MG63 (cell line): ENCODE results near the gene ESPNL. TPM values are rescaled to one million over a fixed set of nuclear protein-coding genes. Genes with fewer than 3 reads are reported as not detected.
"Not testable (repeated sequence)": the region's sequence is repeated elsewhere in the genome, so short reads cannot be mapped to it uniquely, and the experiment has no call there.

ENCODE experiments used
- DNase-seq: peaks from one replicate; pipeline ENCODE4 v3.0.0-alpha.2; 2020
- H3K27me3 ChIP-seq: fragments of 250-450 bp; sonication (Bioruptor Pico); 2 replicates; pipeline ENCODE4 v1.5.1; 2020; ENCODE audit warnings: mild to moderate bottlenecking, moderate library complexity
- H3K36me3 ChIP-seq: fragments of 250-450 bp; sonication (Bioruptor Pico); 2 replicates; pipeline ENCODE4 v1.5.1; 2020; ENCODE audit warnings: mild to moderate bottlenecking, moderate library complexity
- H3K4me3 ChIP-seq: fragments of 250-450 bp; sonication (Bioruptor Pico); 2 replicates; pipeline ENCODE4 v1.5.1; 2020; ENCODE audit warnings: mild to moderate bottlenecking, moderate library complexity
- H3K9me3 ChIP-seq: fragments of 250-450 bp; sonication (Bioruptor Pico); 2 replicates; pipeline ENCODE4 v1.5.1; 2020; ENCODE audit warnings: mild to moderate bottlenecking, moderate library complexity
- total RNA-seq: library from RNA; depleted of rRNA; stranded (reverse); fragments of >200 nt; shearing (Covaris generic); gene quantifications from 2 replicates; pipeline ENCODE4 v1.2.3, GENCODE V29; 2014; ENCODE audit warnings: low replicate concordance

Gene ESPNL
- total RNA-seq, 1 experiment from 2014 or later: 0.03 TPM

DNA sequence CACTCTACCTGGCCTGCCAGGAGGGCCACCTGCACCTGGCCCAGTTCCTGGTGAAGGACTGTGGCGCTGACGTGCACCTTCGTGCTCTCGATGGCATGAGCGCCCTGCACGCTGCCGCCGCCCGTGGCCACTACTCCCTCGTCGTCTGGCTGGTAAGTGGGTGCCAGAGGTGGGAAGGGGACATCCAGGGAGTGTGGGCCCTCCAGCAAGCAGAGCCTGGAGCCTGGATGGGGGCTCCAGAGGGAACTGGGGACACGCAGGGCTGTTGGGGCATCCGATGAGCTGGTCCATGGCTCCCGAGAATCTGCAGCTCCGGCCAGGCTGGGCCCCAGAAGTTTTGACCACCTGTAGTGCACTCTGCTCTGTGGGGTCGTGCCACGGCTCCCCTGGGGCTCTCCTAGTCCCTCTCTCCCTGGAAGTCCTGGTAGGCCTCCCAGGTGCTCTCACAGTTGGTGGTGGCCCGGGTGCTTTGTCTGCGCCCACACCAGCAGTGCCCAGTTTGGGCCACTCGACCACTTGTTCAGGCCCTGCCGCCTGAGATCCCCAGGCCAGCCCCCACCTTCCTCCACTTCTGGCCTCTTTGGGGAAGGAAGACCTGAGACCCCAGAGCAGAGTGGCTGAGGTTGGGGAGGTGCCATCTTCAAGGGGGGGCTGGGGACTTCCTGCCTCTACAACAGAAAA, 4.7 kb downstream of the ESPNL start:
- H3K27me3 ChIP-seq: no peaks in the 10 kb centered on the region
- DNase-seq: no peak

GRCh38 chr2:238105506-238106338, 5.6 kb downstream of the ESPNL start:
- DNase-seq: no peak
- H3K36me3 ChIP-seq: no peaks in the 10 kb centered on the region
- no peak overlapping the region for H3K4me3 ChIP-seq
- H3K27me3 ChIP-seq: no peaks in the 10 kb centered on the region
- H3K9me3 ChIP-seq: no peaks in the 10 kb centered on the region

More for the DNA sequence above, 4.7 kb downstream of the ESPNL start:
- Histone ChIP-seq H3K9me3 (no peaks in the 10 kb centered on the region), H3K4me3 (no peak overlapping the region), H3K36me3 (no peaks in the 10 kb centered on the region)

GRCh38 chr2:238106339-238106697, 6.2 kb downstream of the ESPNL start:
- H3K36me3 ChIP-seq: no peaks in the 10 kb centered on the region
- no peak overlapping the region for H3K4me3 ChIP-seq
- no peaks in the 10 kb centered on the region for H3K27me3 ChIP-seq
- H3K9me3 ChIP-seq: no peaks in the 10 kb centered on the region
- DNase-seq: no peak

GRCh38 chr2:238106698-238107524, 6.8 kb downstream of the ESPNL start:
- no peak for DNase-seq
- Histone ChIP-seq H3K36me3 (no peaks in the 10 kb centered on the region), H3K27me3 (no peaks in the 10 kb centered on the region), H3K4me3 (no peak overlapping the region), H3K9me3 (no peaks in the 10 kb centered on the region)

DNA sequence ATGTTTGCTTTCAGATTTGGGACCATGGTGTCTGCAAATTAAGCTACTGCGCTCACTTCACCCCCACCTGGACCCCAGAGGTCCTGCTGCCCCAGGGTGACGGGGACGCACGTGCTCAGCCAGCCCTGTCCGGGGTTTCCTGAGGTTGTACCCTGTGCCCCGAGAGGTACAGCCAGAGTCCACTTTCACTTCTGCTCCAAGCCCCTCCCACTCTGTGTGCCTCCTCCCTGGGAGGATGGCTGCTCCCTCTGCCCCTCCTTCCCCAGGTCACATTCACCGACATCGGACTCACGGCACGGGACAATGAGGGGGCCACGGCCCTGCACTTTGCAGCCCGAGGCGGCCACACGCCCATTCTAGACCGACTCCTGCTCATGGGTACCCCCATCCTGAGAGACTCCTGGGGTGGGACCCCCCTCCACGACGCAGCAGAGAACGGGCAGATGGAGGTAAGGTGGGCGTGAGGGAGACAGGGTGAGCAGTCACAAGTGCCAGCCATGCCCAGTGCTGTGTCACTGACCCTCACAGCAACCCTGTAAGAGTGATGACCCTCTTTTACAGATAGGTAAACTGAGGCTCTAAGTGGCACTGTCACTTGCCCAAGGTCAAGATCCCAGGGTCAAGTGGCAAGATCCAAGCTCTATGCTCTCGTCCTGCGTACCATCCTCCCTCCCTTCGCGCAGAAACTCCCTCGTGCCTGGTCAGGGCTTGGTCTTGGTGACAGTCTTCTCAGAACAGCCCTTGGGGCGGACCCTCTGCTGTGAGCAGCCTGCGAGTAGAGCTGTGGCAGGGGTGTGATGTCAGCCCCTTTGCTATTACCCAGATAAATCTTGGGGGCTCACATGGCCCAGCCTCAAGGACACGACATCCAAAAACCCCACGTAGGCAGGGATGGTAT, 7.6 kb downstream of the ESPNL start:
- no peak overlapping the region for H3K4me3 ChIP-seq
- H3K36me3 ChIP-seq: no peaks in the 10 kb centered on the region
- DNase-seq: no peak
- no peaks in the 10 kb centered on the region; the same call in 1 of the 2 replicates for H3K27me3 ChIP-seq
- H3K9me3 ChIP-seq: peaks cover 4% of the 10 kb centered on the region; the same call in 1 of the 2 replicates

DNA sequence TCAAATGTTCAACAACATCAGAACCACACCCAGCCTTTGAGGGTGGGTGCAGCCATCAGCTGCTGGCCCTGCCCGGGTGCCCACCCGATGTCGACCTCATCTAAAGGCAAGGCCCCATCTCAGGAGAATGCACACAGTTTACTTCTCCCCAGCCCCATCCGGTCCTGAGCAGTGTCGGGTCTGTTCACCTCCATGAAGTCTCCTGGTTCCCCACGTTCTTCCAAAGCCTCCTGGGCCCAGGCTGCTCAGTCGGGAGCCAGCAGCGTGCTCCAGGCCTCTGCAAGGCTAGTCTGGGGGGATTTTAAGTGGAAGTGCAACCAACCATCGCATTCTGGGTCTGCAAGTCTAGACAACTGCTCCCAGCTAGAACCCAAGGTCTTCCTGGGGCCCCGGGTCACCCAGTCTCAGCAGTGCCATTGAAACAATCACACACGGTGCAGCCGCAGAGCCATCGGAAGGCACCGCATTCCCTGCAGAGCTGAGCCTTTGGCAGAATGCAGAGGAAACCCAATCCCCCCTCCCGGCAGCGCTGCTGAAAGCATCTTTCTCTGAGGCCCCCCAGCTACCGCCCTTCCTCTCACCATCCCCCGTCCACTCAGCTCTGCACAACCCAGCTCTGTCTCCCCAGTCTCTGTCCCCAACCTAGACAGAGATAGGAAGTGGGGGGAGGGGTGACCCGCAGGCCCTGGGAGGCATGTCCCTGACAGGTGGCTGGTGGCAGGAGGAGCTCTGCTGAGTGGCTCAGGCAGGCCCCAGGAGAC, 8.5 kb downstream of the ESPNL start:
- no peak for DNase-seq

GRCh38 chr2:238113611-238114010, 13.5 kb downstream of the ESPNL start:
- peaks cover 6% of the 10 kb centered on the region; the same call in 1 of the 2 replicates for H3K9me3 ChIP-seq
- H3K4me3 ChIP-seq: no peak overlapping the region
- no peaks in the 10 kb centered on the region; the same call in 1 of the 2 replicates for H3K27me3 ChIP-seq
- H3K36me3 ChIP-seq: no peaks in the 10 kb centered on the region
- no peak for DNase-seq

More for the DNA sequence above, 8.5 kb downstream of the ESPNL start:
- Histone ChIP-seq H3K9me3 (peaks cover 6% of the 10 kb centered on the region; the same call in 1 of the 2 replicates), H3K4me3 (no peak overlapping the region), H3K36me3 (no peaks in the 10 kb centered on the region), H3K27me3 (no peaks in the 10 kb centered on the region; the same call in 1 of the 2 replicates)

DNA sequence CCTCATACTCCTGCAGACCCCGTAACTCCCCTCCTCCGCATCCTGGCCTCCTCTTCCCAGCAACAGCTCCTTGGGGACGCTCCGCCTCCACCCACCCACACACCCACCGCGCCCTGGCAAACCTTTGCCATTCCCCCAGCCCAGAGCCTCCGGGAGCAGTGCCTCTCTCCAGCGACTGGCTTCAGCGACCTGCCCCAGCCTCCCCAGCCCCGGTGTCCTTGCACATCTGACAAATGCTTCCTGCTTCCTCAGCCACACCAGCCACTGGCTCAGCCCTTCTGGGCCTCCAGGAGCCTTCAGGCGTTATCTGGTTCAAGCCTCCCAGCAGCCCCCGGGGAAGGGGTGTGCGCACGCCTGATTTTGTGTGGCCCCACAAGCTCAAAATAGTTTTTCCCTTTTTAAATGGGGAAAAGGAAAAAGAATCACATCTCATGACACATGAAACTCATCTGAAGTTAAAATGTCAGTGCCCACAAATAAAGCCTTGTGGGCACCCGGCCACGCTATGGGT, 14.2 kb downstream of the ESPNL start:
- no peaks in the 10 kb centered on the region; the same call in 1 of the 2 replicates for H3K27me3 ChIP-seq
- peaks cover 6% of the 10 kb centered on the region; the same call in 1 of the 2 replicates for H3K9me3 ChIP-seq
- H3K36me3 ChIP-seq: no peaks in the 10 kb centered on the region
- no peak overlapping the region for H3K4me3 ChIP-seq
- DNase-seq: no peak

DNA sequence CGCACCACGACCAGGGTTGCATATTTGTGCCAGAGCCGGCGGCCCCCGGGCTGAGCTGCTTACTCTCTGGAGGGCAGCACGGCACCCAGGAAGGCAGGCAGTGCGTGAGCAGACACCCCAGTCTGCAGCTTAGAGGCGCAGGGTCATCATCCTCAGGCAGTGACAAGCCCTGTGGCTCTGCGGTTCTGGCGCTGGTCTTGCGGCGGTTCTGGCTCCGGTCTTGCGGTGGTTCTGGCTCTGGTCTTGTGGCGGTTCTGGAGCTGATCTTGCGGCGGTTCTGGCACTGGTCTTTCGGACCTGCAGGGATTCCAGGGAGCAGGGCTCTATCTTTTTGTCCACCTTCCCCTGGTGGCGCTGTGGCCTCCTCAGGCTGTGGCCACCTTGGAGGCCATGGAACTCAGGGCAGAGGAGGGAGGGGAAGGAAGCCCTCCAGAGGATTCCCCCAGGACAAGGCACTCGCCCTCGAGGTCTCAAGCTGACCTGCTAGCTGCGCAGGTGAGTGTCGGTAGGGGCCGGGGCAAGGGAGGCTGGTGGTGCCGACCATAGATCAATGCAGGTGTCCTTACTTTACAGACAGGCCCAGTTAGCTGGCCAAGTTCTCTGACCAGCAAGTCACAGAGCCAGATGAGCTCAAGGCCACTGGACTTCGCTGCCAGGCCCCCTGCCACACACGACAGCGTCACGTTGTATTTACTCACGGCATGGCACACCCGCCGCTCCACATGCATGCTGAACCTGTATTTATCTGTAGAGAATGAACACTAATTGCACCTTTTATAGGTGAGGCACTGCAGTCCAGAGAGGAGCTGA, 14.9 kb downstream of the ESPNL start:
- Histone ChIP-seq H3K27me3 (no peaks in the 10 kb centered on the region; the same call in 1 of the 2 replicates), H3K9me3 (peaks cover 6% of the 10 kb centered on the region; the same call in 1 of the 2 replicates), H3K36me3 (no peaks in the 10 kb centered on the region), H3K4me3 (no peak overlapping the region)
- no peak for DNase-seq

DNA sequence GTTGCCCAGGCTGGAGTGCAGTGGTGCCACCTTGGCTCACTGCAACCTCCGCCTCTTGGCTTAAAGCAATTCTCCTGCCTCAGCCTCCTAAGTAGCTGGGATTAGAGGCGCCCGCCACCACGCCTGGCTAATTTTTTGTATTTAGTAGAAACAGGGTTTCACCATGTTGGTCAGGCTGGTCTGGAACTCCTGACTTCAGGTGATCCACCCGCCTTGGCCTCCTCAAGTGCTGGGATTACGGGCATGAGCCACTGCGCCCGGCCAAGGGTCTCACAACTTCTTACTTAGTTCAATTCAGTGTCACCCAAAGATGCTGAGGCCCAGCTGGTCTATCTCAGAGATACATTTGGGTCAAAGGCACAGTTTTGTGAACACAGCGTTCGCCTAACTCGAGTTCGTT, 15.6 kb downstream of the ESPNL start:
- H3K27me3 ChIP-seq, H3K9me3 ChIP-seq, H3K4me3 ChIP-seq, H3K36me3 ChIP-seq, DNase-seq: not testable (repeated sequence)

DNA sequence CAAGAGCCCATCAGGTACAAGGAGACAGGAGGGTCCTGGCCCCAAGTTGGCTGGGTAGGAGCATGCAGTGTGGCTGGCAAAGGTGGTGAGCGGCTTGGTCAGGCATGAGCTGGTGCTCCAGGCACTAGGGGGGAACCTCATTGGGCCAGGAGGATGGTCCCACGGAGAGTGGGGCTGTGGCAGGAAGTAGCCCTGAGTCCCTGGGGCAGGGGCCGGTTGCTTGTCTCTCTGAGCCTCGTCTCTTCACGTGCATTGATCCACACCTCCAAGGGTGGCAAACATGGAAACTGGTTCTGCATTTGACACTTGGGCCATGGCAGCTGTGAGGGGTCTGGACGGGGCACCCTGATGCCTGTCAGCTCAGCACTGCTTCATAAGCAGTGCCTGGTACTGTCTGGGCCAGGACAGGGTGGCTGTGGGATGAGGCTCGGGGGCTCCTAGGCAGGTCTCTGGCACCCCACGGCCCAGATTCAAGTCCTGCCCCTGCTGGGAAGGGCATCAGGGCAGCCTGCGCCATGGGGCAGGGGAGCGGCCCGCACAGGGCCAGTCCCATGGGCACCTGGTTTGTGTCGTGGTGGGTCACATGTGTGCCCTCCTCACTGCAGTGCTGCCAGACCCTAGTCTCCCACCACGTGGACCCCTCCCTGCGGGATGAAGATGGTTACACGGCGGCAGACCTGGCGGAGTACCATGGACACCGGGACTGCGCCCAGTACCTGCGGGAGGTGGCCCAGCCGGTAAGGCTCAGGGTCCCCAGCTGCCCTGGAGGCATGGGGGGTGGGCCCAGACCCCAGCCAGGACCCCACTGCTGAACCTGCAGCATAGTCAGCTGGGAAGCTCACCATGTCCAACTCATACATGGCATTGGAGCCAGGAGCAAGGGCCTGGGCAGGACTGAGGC, 16.4 kb downstream of the ESPNL start:
- no peak overlapping the region for H3K4me3 ChIP-seq
- no peaks in the 10 kb centered on the region; the same call in 1 of the 2 replicates for H3K27me3 ChIP-seq
- no peak for DNase-seq
- no peaks in the 10 kb centered on the region for H3K36me3 ChIP-seq
- peaks cover 6% of the 10 kb centered on the region; the same call in 1 of the 2 replicates for H3K9me3 ChIP-seq

- Histone ChIP-seq H3K27me3 (no peaks in the 10 kb centered on the region; the same call in 1 of the 2 replicates), H3K4me3 (no peak overlapping the region), H3K36me3 (no peaks in the 10 kb centered on the region), H3K9me3 (peaks cover 6% of the 10 kb centered on the region; the same call in 1 of the 2 replicates)
- no peak for DNase-seq
These were observed 17.3 kb downstream of the ESPNL start for GRCh38 chr2:238117199-238118154.
